Endodermal cell (in vitro differentiated cells): ENCODE measurements around the gene CMIP. TPM values are rescaled to one million over a fixed set of nuclear protein-coding genes. Genes with fewer than 3 reads are reported as not detected.

Experiments
- DNase-seq: peaks from one replicate; pipeline ENCODE4 v3.0.0-alpha.2; 2017
- H3K27ac ChIP-seq: 2 replicates; pipeline ENCODE4 v1.5.1; 2013; ENCODE audit warnings: mild to moderate bottlenecking, low read depth, low read length, moderate library complexity
- H3K27me3 ChIP-seq: 2 replicates; pipeline ENCODE4 v1.6.1; 2013; ENCODE audit warnings: mild to moderate bottlenecking, low read length, moderate library complexity; ENCODE audit not compliant: insufficient read depth, control insufficient read depth, poor library complexity, severe bottlenecking
- H3K36me3 ChIP-seq: 2 replicates; pipeline ENCODE4 v1.7.0; 2013; ENCODE audit warnings: mild to moderate bottlenecking, low read length, moderate library complexity; ENCODE audit not compliant: control insufficient read depth, insufficient read depth
- H3K4me1 ChIP-seq: one replicate; pipeline ENCODE4 v1.7.0; 2013; ENCODE audit warnings: low read length; ENCODE audit not compliant: control insufficient read depth, insufficient read depth
- H3K4me3 ChIP-seq: 2 replicates; pipeline ENCODE4 v1.5.1; 2013; ENCODE audit warnings: mild to moderate bottlenecking, low read length, moderate library complexity
- H3K9ac ChIP-seq: 2 replicates; pipeline ENCODE4 v1.6.1; 2013; ENCODE audit warnings: mild to moderate bottlenecking, low read length, moderate library complexity; ENCODE audit not compliant: poor library complexity, severe bottlenecking; ENCODE audit errors: extremely low read depth
- H3K9me3 ChIP-seq: 2 replicates; pipeline ENCODE4 v1.6.1; 2013; ENCODE audit warnings: mild to moderate bottlenecking, low read length, moderate library complexity; ENCODE audit not compliant: control insufficient read depth
- H3K27ac Mint-ChIP-seq: 2 replicates; pipeline ENCODE4 v1.8.0; 2020; ENCODE audit warnings: mixed read lengths
- H3K27me3 Mint-ChIP-seq: 2 replicates; pipeline ENCODE4 v1.8.0; 2021; ENCODE audit warnings: mild to moderate bottlenecking, mixed read lengths; ENCODE audit not compliant: insufficient read depth
- H3K36me3 Mint-ChIP-seq: 2 replicates; pipeline ENCODE4 v1.8.0; 2020; ENCODE audit warnings: low read depth, mixed read lengths
- H3K4me1 Mint-ChIP-seq: 2 replicates; pipeline ENCODE4 v1.8.0; 2020; ENCODE audit warnings: mixed read lengths
- H3K4me3 Mint-ChIP-seq: 2 replicates; pipeline ENCODE4 v1.8.0; 2020; ENCODE audit warnings: mild to moderate bottlenecking, moderate library complexity, mixed read lengths
- H3K9me3 Mint-ChIP-seq: 2 replicates; pipeline ENCODE4 v1.8.0; 2020; ENCODE audit warnings: mild to moderate bottlenecking, mixed read lengths
- WGBS, 2 experiments: methylation state at CpG; one replicate each; pipeline versions ENCODE4 v1.1.5 to v1.1.7; 2013; ENCODE audit warnings: missing lambda C conversion rate in 2 of 2, mixed read lengths in 1 of 2; ENCODE audit not compliant: insufficient coverage in 1 of 2, insufficient read length in 1 of 2; 5-methylcytosine and 5-hydroxymethylcytosine counted together
- total RNA-seq, 2 donors: library from RNA; stranded (reverse); fragmentation: NEBNext Ultra II Directional in 1 of 2; extraction: Animal tissue kit (Norgen Biotek cat#: 25700) in 1 of 2; gene quantifications; 2 replicates in 1 of 2; 3 replicates in 1 of 2; pipeline ENCODE4 v1.2.1, GENCODE V29; 2021
- TF ChIP-seq, protein P1 (sequence below): fragments of 200-600 bp; sonication (generic); conservative IDR thresholded peaks from 2 replicates; pipeline ENCODE4 v1.5.0; 2021; ENCODE audit warnings: antibody characterized with exemption, mild to moderate bottlenecking

CMIP gene
- total RNA-seq, 2 donors from 2014 or later, result 64.0 to 64.7 TPM

DNA sequence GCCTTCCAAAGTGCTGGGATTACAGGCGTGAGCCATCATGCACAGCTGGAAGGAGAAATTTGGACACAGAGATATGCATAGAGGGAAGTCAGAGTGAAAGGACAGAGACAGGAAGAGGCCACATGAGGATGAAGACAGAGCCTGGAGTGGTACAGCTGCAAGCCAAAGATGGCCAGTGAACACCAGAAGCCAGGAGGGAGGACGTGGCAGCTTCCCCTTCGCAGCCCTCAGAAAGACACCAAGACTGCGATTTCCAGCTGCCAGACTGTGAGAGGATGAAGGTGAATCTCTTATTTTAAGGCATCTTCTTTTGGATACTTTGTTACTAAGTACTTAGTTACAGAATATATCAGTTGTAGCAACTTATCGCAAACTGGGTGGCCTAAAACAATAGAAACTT, 274.0 kb downstream of the CMIP start:
- Histone ChIP-seq H3K27me3 (no peaks in the 10 kb centered on the region), H3K27ac (peak overlapping the region; percentile 29), H3K9ac (no peak overlapping the region), H3K4me1 (no peaks in the 10 kb centered on the region), H3K4me3 (no peak overlapping the region), H3K9me3 (no peaks in the 10 kb centered on the region), H3K36me3 (no peaks in the 10 kb centered on the region)
- Mint-ChIP-seq H3K27me3 (no peaks in the 10 kb centered on the region), H3K4me3 (no peak overlapping the region), H3K27ac (no peak overlapping the region), H3K4me1 (peaks cover 10% of the 10 kb centered on the region), H3K36me3 (no peaks in the 10 kb centered on the region), H3K9me3 (no peaks in the 10 kb centered on the region)
- WGBS, 2 experiments, result 91 to 92% methylated on average over 2 to 5 of the region's 5 CpGs
- TF ChIP-seq, protein P1, sequence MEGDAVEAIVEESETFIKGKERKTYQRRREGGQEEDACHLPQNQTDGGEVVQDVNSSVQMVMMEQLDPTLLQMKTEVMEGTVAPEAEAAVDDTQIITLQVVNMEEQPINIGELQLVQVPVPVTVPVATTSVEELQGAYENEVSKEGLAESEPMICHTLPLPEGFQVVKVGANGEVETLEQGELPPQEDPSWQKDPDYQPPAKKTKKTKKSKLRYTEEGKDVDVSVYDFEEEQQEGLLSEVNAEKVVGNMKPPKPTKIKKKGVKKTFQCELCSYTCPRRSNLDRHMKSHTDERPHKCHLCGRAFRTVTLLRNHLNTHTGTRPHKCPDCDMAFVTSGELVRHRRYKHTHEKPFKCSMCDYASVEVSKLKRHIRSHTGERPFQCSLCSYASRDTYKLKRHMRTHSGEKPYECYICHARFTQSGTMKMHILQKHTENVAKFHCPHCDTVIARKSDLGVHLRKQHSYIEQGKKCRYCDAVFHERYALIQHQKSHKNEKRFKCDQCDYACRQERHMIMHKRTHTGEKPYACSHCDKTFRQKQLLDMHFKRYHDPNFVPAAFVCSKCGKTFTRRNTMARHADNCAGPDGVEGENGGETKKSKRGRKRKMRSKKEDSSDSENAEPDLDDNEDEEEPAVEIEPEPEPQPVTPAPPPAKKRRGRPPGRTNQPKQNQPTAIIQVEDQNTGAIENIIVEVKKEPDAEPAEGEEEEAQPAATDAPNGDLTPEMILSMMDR, result no peak
- DNase-seq, result no peak

DNA sequence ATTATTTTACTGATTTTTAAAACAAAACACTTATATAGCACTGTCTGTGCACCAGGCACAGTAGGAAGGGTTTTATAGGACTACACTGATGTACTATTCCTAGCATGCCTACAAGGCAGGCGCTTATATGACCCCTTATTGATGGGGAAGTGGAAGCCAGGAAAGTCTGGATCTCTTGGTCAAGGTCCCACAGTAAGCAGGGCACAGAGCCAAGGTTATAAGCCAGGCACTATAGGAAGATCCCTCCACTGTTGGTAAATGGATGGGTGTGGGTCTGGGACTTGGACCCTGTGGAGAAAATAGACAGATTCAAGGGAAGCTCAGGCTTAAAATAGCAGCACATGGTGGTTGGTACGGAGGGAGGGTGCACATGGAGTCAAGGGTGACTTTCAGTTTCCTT, 275.4 kb downstream of the CMIP start:
- Histone ChIP-seq H3K27me3 (no peaks in the 10 kb centered on the region), H3K9me3 (no peaks in the 10 kb centered on the region), H3K4me3 (no peak overlapping the region), H3K36me3 (no peaks in the 10 kb centered on the region), H3K4me1 (no peaks in the 10 kb centered on the region), H3K27ac (no peak overlapping the region), H3K9ac (no peak overlapping the region)
- Mint-ChIP-seq H3K27ac (no peak overlapping the region), H3K27me3 (no peaks in the 10 kb centered on the region), H3K4me3 (no peak overlapping the region), H3K9me3 (no peaks in the 10 kb centered on the region), H3K36me3 (no peaks in the 10 kb centered on the region), H3K4me1 (peaks cover 10% of the 10 kb centered on the region)
- TF ChIP-seq, protein P1, result no peak
- no peak for DNase-seq
- WGBS, 2 experiments, result 87 to 100% methylated on average over 1 to 2 of the region's 2 CpGs

DNA sequence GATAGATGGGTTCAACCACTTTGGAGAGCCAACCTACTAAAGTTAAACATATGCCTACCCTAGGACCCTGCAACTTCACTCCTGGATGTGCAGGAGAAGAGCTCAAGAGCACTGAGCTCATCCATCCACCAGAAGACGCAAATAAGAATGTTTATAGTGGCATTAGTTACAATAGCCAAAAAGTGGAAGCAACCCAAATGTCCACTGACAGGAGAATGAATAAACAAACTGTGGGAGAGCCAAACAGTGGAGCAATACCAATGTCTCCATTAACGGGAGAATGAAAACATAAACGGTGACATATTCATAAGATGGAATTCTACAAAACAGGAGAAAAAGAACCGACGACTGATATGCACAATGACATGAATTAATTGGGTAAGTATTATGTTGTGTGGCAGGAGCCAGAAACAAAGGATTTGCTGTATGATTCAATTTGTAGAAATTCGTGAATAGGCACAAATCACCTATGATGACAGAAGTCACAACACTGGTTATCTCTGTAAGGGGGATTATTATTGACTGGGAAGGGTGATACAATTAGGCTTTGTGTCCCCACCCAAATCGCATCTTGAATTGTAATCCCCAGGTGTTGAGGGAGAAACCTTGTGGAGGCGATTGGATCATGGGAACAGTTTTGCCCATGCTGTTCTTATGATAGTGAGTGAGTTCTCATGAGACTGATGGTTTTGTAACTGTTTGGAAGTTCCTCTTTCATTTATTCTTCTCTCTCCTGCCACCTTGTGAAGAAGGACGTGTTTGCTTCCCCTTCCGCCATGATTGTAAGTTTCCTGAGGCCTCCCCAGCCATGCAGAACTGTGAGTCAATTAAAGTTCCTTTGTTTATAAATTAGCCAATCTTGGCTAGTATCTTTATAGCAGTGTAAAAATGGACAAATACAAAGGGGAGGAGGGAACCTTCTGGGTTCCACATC, 276.6 kb downstream of the CMIP start:
- H3K4me3 Mint-ChIP-seq, result no peak overlapping the region
- H3K27me3 ChIP-seq, result no peaks in the 10 kb centered on the region
- peaks cover 1% of the 10 kb centered on the region for H3K27me3 Mint-ChIP-seq
- no peak overlapping the region for H3K27ac Mint-ChIP-seq
- H3K4me1 ChIP-seq, result no peaks in the 10 kb centered on the region
- H3K9me3 Mint-ChIP-seq, result no peaks in the 10 kb centered on the region
- TF ChIP-seq, protein P1, result no peak
- H3K4me1 Mint-ChIP-seq, result peaks cover 7% of the 10 kb centered on the region
- H3K9me3 ChIP-seq, result no peaks in the 10 kb centered on the region
- no peaks in the 10 kb centered on the region for H3K36me3 ChIP-seq
- H3K27ac ChIP-seq, result no peak overlapping the region
- WGBS, 2 experiments, result 92 to 93% methylated on average over 7 to 10 of the region's 10 CpGs
- no peak overlapping the region for H3K9ac ChIP-seq
- H3K36me3 Mint-ChIP-seq, result no peaks in the 10 kb centered on the region
- H3K4me3 ChIP-seq, result no peak overlapping the region
- DNase-seq, result no peak
